Activated CD4-positive, alpha-beta T cell treated with anti-CD3 and anti-CD28 coated beads, Interleukin-2, amount 10 ng/mL, durations not matched to agents 7 days and 5 days (primary cell): ENCODE results near the gene AARS2. TPM values are rescaled to one million over a fixed set of nuclear protein-coding genes. Genes with fewer than 3 reads are reported as not detected.
"Not testable (repeated sequence)": the region's sequence is repeated elsewhere in the genome, so short reads cannot be mapped to it uniquely, and the experiment has no call there.

ENCODE experiments used
- CTCF ChIA-PET: fragments of 350-600 bp; sonication (Branson Sonifier 250); formaldehyde crosslinking; loops from one replicate; lab custom pipeline; 2021; ENCODE audit warnings: antibody characterized with exemption; lab: Charles Lee
- POLR2A ChIA-PET: fragments of 350-600 bp; sonication (Branson Sonifier 250); formaldehyde crosslinking; loops from one replicate; lab custom pipeline; 2021; ENCODE audit warnings: antibody characterized with exemption; lab: Charles Lee
- DNase-seq: peaks from one replicate; pipeline ENCODE4 v3.0.0-alpha.2; 2020
- H3K27ac Mint-ChIP-seq: one replicate; pipeline ENCODE4 v1.8.0; 2021; ENCODE audit warnings: mild to moderate bottlenecking, moderate library complexity, mixed read lengths
- H3K27me3 Mint-ChIP-seq: one replicate; pipeline ENCODE4 v1.8.0; 2021; ENCODE audit warnings: mixed read lengths
- H3K36me3 Mint-ChIP-seq: one replicate; pipeline ENCODE4 v1.8.0; 2021; ENCODE audit warnings: low read depth, mixed read lengths
- H3K4me1 Mint-ChIP-seq: one replicate; pipeline ENCODE4 v1.8.0; 2021; ENCODE audit warnings: mixed read lengths
- H3K4me3 Mint-ChIP-seq: one replicate; pipeline ENCODE4 v1.8.0; 2021; ENCODE audit warnings: mild to moderate bottlenecking, moderate library complexity, mixed read lengths
- H3K9me3 Mint-ChIP-seq: one replicate; pipeline ENCODE4 v1.8.0; 2021; ENCODE audit warnings: mixed read lengths
- total RNA-seq, 2 experiments: library from RNA; stranded (reverse); gene quantifications; one replicate each; pipeline ENCODE4 v1.2.3, GENCODE V29; 2021

AARS2 gene
- total RNA-seq: 10 to 100 TPM; 16.8 to 19.6 TPM

- Mint-ChIP-seq H3K27ac (peak within 1 kb of the TSS; percentile 97), H3K4me3 (peak within 1 kb of the TSS; percentile 92), H3K36me3 (peaks cover 14% of the 10 kb centered on the region), H3K4me1 (peaks cover 21% of the 10 kb centered on the region), H3K9me3 (no peaks in the 10 kb centered on the region), H3K27me3 (peaks cover 6% of the 10 kb centered on the region)
- ChIA-PET CTCF (interaction anchor here (0.6 to 2.9 kb wide), 26 partner anchors 9 to 389 kb away, joined by 3 to 19 read pairs (median 3); partner anchors contain the start of genes HSP90AB1, SLC35B2, SPATS1 and TMEM151B), POLR2A (no interaction called here)
- peak; percentile 92 for DNase-seq
Observed at GRCh38 chr6:44312901-44313788, at the start of gene AARS2. TSS of gene AARS2 (minus strand) at chr6:44313347. CDS start at chr6:44313323, 24 bp downstream.

- no peaks in the 10 kb centered on the region for H3K36me3 Mint-ChIP-seq
- no peaks in the 10 kb centered on the region for H3K4me1 Mint-ChIP-seq
- DNase-seq: no peak
- no peak overlapping the region for H3K4me3 Mint-ChIP-seq
- ChIA-PET CTCF (interaction anchor here (0.6 to 1.0 kb wide), 3 partner anchors 11 to 42 kb away, joined by 3 to 4 read pairs (median 3); no protein-coding TSS in a partner anchor), POLR2A (no interaction called here)
- peaks cover 21% of the 10 kb centered on the region for H3K27me3 Mint-ChIP-seq
- no peak overlapping the region for H3K27ac Mint-ChIP-seq
- H3K9me3 Mint-ChIP-seq: no peaks in the 10 kb centered on the region
Observed at GRCh38 chr6:44361947-44362346, 48.8 kb upstream of the AARS2 start.

GRCh38 chr6:44359973-44360372 lies 46.8 kb upstream of the AARS2 start:
- Mint-ChIP-seq H3K9me3 (no peaks in the 10 kb centered on the region), H3K4me3 (no peak overlapping the region), H3K27me3 (peaks cover 27% of the 10 kb centered on the region), H3K4me1 (no peaks in the 10 kb centered on the region), H3K27ac (no peak overlapping the region), H3K36me3 (no peaks in the 10 kb centered on the region)
- no peak for DNase-seq
- CTCF ChIA-PET: no interaction called here
- POLR2A ChIA-PET: no interaction called here

GRCh38 chr6:44356487-44356886 lies 43.3 kb upstream of the AARS2 start:
- Mint-ChIP-seq H3K4me1 (no peaks in the 10 kb centered on the region), H3K4me3 (no peak overlapping the region), H3K9me3 (no peaks in the 10 kb centered on the region), H3K27me3 (peaks cover 24% of the 10 kb centered on the region), H3K27ac (no peak overlapping the region), H3K36me3 (no peaks in the 10 kb centered on the region)
- ChIA-PET POLR2A (no interaction called here), CTCF (interaction anchor here (0.6 to 1.4 kb wide), 3 partner anchors 13 to 72 kb away, joined by 3 to 4 read pairs (median 3); partner anchors contain the start of gene AARS2)
- no peak for DNase-seq

- DNase-seq: no peak
- Mint-ChIP-seq H3K27ac (no peak overlapping the region), H3K4me1 (no peaks in the 10 kb centered on the region), H3K9me3 (no peaks in the 10 kb centered on the region), H3K4me3 (no peak overlapping the region), H3K27me3 (peaks cover 24% of the 10 kb centered on the region), H3K36me3 (no peaks in the 10 kb centered on the region)
- CTCF ChIA-PET: interaction anchor here (0.5 kb wide), 1 partner anchor 62 kb away, joined by 3 read pairs; no protein-coding TSS in a partner anchor
- POLR2A ChIA-PET: no interaction called here
Observed at GRCh38 chr6:44355640-44356039, 42.5 kb upstream of the AARS2 start.

GRCh38 chr6:44353336-44353735 lies 40.2 kb upstream of the AARS2 start:
- ChIA-PET CTCF (no interaction called here), POLR2A (no interaction called here)
- Mint-ChIP-seq H3K4me1 (no peaks in the 10 kb centered on the region), H3K27me3 (peaks cover 17% of the 10 kb centered on the region), H3K9me3 (no peaks in the 10 kb centered on the region), H3K36me3 (no peaks in the 10 kb centered on the region), H3K27ac (no peak overlapping the region), H3K4me3 (no peak overlapping the region)
- no peak for DNase-seq

GRCh38 chr6:44352259-44352658 lies 39.1 kb upstream of the AARS2 start:
- no peak overlapping the region for H3K27ac Mint-ChIP-seq
- no peak for DNase-seq
- H3K36me3 Mint-ChIP-seq: no peaks in the 10 kb centered on the region
- ChIA-PET POLR2A (no interaction called here), CTCF (interaction anchor here (1.0 kb wide), 1 partner anchor 39 kb away, joined by 3 read pairs; the partner anchor contains the start of gene AARS2)
- H3K4me3 Mint-ChIP-seq: no peak overlapping the region
- H3K9me3 Mint-ChIP-seq: no peaks in the 10 kb centered on the region
- H3K4me1 Mint-ChIP-seq: no peaks in the 10 kb centered on the region
- H3K27me3 Mint-ChIP-seq: peaks cover 9% of the 10 kb centered on the region

- H3K4me3 Mint-ChIP-seq, CTCF ChIA-PET, H3K27ac Mint-ChIP-seq, DNase-seq, POLR2A ChIA-PET, H3K27me3 Mint-ChIP-seq, H3K36me3 Mint-ChIP-seq, H3K4me1 Mint-ChIP-seq, H3K9me3 Mint-ChIP-seq: not testable (repeated sequence)
Observed at GRCh38 chr6:44350650-44350994, 37.5 kb upstream of the AARS2 start.

GRCh38 chr6:44349904-44350649 lies 36.9 kb upstream of the AARS2 start:
- CTCF ChIA-PET: no interaction called here
- no peaks in the 10 kb centered on the region for H3K9me3 Mint-ChIP-seq
- no peaks in the 10 kb centered on the region for H3K4me1 Mint-ChIP-seq
- no peak overlapping the region for H3K4me3 Mint-ChIP-seq
- POLR2A ChIA-PET: no interaction called here
- no peaks in the 10 kb centered on the region for H3K36me3 Mint-ChIP-seq
- H3K27ac Mint-ChIP-seq: no peak overlapping the region
- no peak for DNase-seq
- peaks cover 10% of the 10 kb centered on the region for H3K27me3 Mint-ChIP-seq

- DNase-seq, H3K36me3 Mint-ChIP-seq, H3K27ac Mint-ChIP-seq, H3K4me3 Mint-ChIP-seq, H3K4me1 Mint-ChIP-seq, H3K9me3 Mint-ChIP-seq, POLR2A ChIA-PET: not testable (repeated sequence)
- CTCF ChIA-PET: interaction anchor here (2.4 kb wide), 1 partner anchor 9 kb away, joined by 6 read pairs; no protein-coding TSS in a partner anchor
- H3K27me3 Mint-ChIP-seq: peaks cover 41% of the 10 kb centered on the region
Observed at GRCh38 chr6:44346818-44347217, 33.7 kb upstream of the AARS2 start.

GRCh38 chr6:44342489-44342888 lies 29.3 kb upstream of the AARS2 start, which contains the start of gene SPATS1:
TSS of gene SPATS1 (plus strand) at chr6:44342650. CDS start at chr6:44343096, 446 bp downstream.
- CTCF ChIA-PET: interaction anchor here (0.6 to 2.6 kb wide), 4 partner anchors 10 to 78 kb away, joined by 3 to 7 read pairs (median 4); partner anchors contain the start of gene AARS2
- Mint-ChIP-seq H3K36me3 (no peaks in the 10 kb centered on the region), H3K9me3 (no peaks in the 10 kb centered on the region), H3K27ac (no peak within 1 kb of the TSS), H3K4me1 (no peaks in the 10 kb centered on the region), H3K27me3 (peaks cover 48% of the 10 kb centered on the region), H3K4me3 (no peak within 1 kb of the TSS)
- POLR2A ChIA-PET: no interaction called here
- DNase-seq: no peak

- no peak for DNase-seq
- peaks cover 48% of the 10 kb centered on the region for H3K27me3 Mint-ChIP-seq
- H3K36me3 Mint-ChIP-seq: no peaks in the 10 kb centered on the region
- ChIA-PET CTCF (interaction anchor here (0.6 to 2.6 kb wide), 5 partner anchors 13 to 172 kb away, joined by 3 to 7 read pairs (median 3); partner anchors contain the start of gene AARS2), POLR2A (no interaction called here)
- H3K9me3 Mint-ChIP-seq: no peaks in the 10 kb centered on the region
- no peak overlapping the region for H3K27ac Mint-ChIP-seq
- no peak overlapping the region for H3K4me3 Mint-ChIP-seq
- no peaks in the 10 kb centered on the region for H3K4me1 Mint-ChIP-seq
Observed at GRCh38 chr6:44342052-44342451, 28.9 kb upstream of the AARS2 start.
